DND-41 (cell line): ENCODE measurements around the gene SMG6.
A peak's percentile ranks its signal among the peaks of the same experiment; 100 is the strongest.
"Not testable (repeated sequence)": the region's sequence is repeated elsewhere in the genome, so short reads cannot be mapped to it uniquely, and the experiment has no call there.

Experiments
- ATAC-seq: fragments of 200-7000 bp; cut with Tn5 transposase; 3 replicates; pipeline ENCODE4 v1.9.1; 2021; ENCODE audit warnings: low read depth; ENCODE audit not compliant: insufficient read depth
- DNase-seq: peaks from one replicate; pipeline ENCODE4 v3.0.0-alpha.2; 2020
- H2AFZ ChIP-seq: 2 replicates; pipeline ENCODE4 v1.6.0; 2012; ENCODE audit warnings: low read depth, low read length
- H3K27ac ChIP-seq: 2 replicates; pipeline ENCODE4 v1.5.1; 2012; ENCODE audit warnings: low read length, inconsistent platforms
- H3K27me3 ChIP-seq: fragments of 200-600 bp; sonication (generic); 2 replicates; pipeline ENCODE4 v1.6.0; 2012; ENCODE audit warnings: low read length, mild to moderate bottlenecking, inconsistent platforms; ENCODE audit not compliant: insufficient read depth, poor library complexity
- H3K36me3 ChIP-seq: 2 replicates; pipeline ENCODE4 v1.5.1; 2012; ENCODE audit warnings: low read length, inconsistent platforms; ENCODE audit not compliant: insufficient read depth
- H3K4me1 ChIP-seq: 2 replicates; pipeline ENCODE4 v1.5.1; 2012; ENCODE audit warnings: mild to moderate bottlenecking, low read length; ENCODE audit not compliant: insufficient read depth
- H3K4me2 ChIP-seq: 2 replicates; pipeline ENCODE4 v1.6.0; 2012; ENCODE audit warnings: mild to moderate bottlenecking, moderate library complexity, low read length, inconsistent platforms; ENCODE audit not compliant: insufficient read depth
- H3K4me3 ChIP-seq, 2 experiments: fragments of 200-600 bp in 1 of 2; shearing (Covaris generic) in 1 of 2; 2 replicates each; pipeline ENCODE4 v1.5.1; 2012 to 2016; ENCODE audit warnings: inconsistent platforms in 2 of 2, low read length in 2 of 2, mild to moderate bottlenecking in 2 of 2, low read depth in 1 of 2, moderate library complexity in 1 of 2
- H3K79me2 ChIP-seq: 2 replicates; pipeline ENCODE4 v1.6.0; 2012; ENCODE audit warnings: low read length, inconsistent platforms; ENCODE audit not compliant: insufficient read depth
- H3K9ac ChIP-seq: 2 replicates; pipeline ENCODE4 v1.6.0; 2012; ENCODE audit warnings: low read depth, mild to moderate bottlenecking, inconsistent platforms, low read length, moderate library complexity
- H3K9me3 ChIP-seq: 2 replicates; pipeline ENCODE4 v1.5.1; 2012; ENCODE audit warnings: low read length, moderate library complexity, mild to moderate bottlenecking, inconsistent platforms; ENCODE audit not compliant: insufficient read depth, severe bottlenecking
- H4K20me1 ChIP-seq: 2 replicates; pipeline ENCODE4 v1.6.0; 2012; ENCODE audit warnings: low read length; ENCODE audit not compliant: insufficient read depth
- CTCF ChIP-seq: IDR thresholded peaks from 2 replicates; pipeline ENCODE4 v1.5.1; 2012; ENCODE audit warnings: borderline replicate concordance, low read length, moderate library complexity, mild to moderate bottlenecking; ENCODE audit not compliant: poor library complexity, severe bottlenecking; ENCODE audit errors: extremely low read depth
- EZH2 ChIP-seq: IDR thresholded peaks from 3 replicates; pipeline ENCODE4 v1.6.1; 2012; ENCODE audit warnings: borderline replicate concordance, low read depth, mild to moderate bottlenecking, moderate library complexity, low read length, inconsistent platforms; ENCODE audit not compliant: severe bottlenecking

The SMG6 gene

GRCh38 chr17:2267354-2267753, 36.2 kb downstream of the SMG6 start:
- peak overlapping the region; percentile 93 for H3K27ac ChIP-seq
- TF ChIP-seq EZH2 (no peak), CTCF (no peak)
- peaks cover 39% of the 10 kb centered on the region for H3K79me2 ChIP-seq
- no peaks in the 10 kb centered on the region for H4K20me1 ChIP-seq
- no peaks in the 10 kb centered on the region for H3K9me3 ChIP-seq
- peaks cover 43% of the 10 kb centered on the region for H3K4me1 ChIP-seq
- H3K36me3 ChIP-seq = peaks cover 39% of the 10 kb centered on the region
- H3K9ac ChIP-seq = peak overlapping the region; percentile 54
- DNase-seq = no peak
- H3K27me3 ChIP-seq = no peaks in the 10 kb centered on the region
- H2AFZ ChIP-seq = no peak overlapping the region; the same call in 1 of the 2 replicates
- peak overlapping the region; percentile 67 for H3K4me2 ChIP-seq
- no peak for ATAC-seq
- peak overlapping the region in 1 of 2 experiments; percentile 53; a peak in 2 of 4 replicates for H3K4me3 ChIP-seq

DNA sequence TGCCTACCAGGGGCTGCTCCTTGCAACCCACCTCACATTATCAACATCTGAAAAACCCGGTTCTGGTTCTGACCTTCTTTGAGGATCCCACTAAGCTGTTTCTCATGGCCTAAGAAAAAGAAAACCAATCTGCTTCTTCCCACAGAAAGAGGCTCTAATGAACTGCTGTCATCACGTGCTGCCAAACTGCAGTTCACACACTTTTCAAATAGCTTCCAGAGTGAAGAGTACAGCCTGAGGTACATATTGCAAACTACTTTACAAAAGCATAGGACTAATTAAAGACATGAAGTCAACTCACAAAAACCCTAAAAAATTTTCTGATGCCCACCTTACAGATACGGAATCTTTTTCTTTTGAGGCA, 36.7 kb downstream of the SMG6 start:
- Histone ChIP-seq H3K4me3 (peak overlapping the region in 1 of 2 experiments; percentile 53; a peak in 3 of 4 replicates), H3K4me1 (peaks cover 43% of the 10 kb centered on the region), H3K9ac (peak overlapping the region; percentile 54), H3K36me3 (peaks cover 39% of the 10 kb centered on the region), H3K9me3 (no peaks in the 10 kb centered on the region), H2AFZ (peak overlapping the region; percentile 63), H3K4me2 (peak overlapping the region; percentile 67), H4K20me1 (no peaks in the 10 kb centered on the region), H3K27ac (peak overlapping the region; percentile 93), H3K27me3 (no peaks in the 10 kb centered on the region), H3K79me2 (peaks cover 44% of the 10 kb centered on the region)
- DNase-seq (peak; percentile 11), ATAC-seq (peak; percentile 36)
- TF ChIP-seq CTCF (no peak), EZH2 (no peak)

- H3K36me3 ChIP-seq = peaks cover 45% of the 10 kb centered on the region
- peak overlapping the region in 1 of 2 experiments; percentile 53; a peak in 3 of 4 replicates for H3K4me3 ChIP-seq
- H3K27ac ChIP-seq = peak overlapping the region; percentile 93
- ATAC-seq (peak; percentile 92), DNase-seq (peak; percentile 83)
- no peaks in the 10 kb centered on the region for H3K9me3 ChIP-seq
- H2AFZ ChIP-seq = peak overlapping the region; percentile 63
- H3K4me2 ChIP-seq = peak overlapping the region; percentile 67
- H3K9ac ChIP-seq = peak overlapping the region; percentile 54
- no peaks in the 10 kb centered on the region for H3K27me3 ChIP-seq
- H3K4me1 ChIP-seq = peaks cover 43% of the 10 kb centered on the region
- peaks cover 48% of the 10 kb centered on the region for H3K79me2 ChIP-seq
- H4K20me1 ChIP-seq = no peaks in the 10 kb centered on the region
- TF ChIP-seq EZH2 (no peak), CTCF (no peak)
Measured at GRCh38 chr17:2266045-2266864, 37.3 kb downstream of the SMG6 start.

- not testable (repeated sequence) for DNase-seq, H3K9me3 ChIP-seq, H4K20me1 ChIP-seq, ATAC-seq, H3K27me3 ChIP-seq, H2AFZ ChIP-seq
- Histone ChIP-seq H3K9ac (peak overlapping the region; percentile 54), H3K4me3 (peak overlapping the region in 1 of 2 experiments; percentile 53; a peak in 2 of 4 replicates), H3K4me1 (peaks cover 47% of the 10 kb centered on the region), H3K27ac (peak overlapping the region; percentile 93), H3K79me2 (peaks cover 48% of the 10 kb centered on the region), H3K4me2 (peak overlapping the region; percentile 67), H3K36me3 (peaks cover 38% of the 10 kb centered on the region)
Measured at GRCh38 chr17:2265166-2265565, 38.4 kb downstream of the SMG6 start.
